OCI-M2 (cell line): ENCODE results near the gene METTL2A.
"Not testable (repeated sequence)": the region's sequence is repeated elsewhere in the genome, so short reads cannot be mapped to it uniquely, and the experiment has no call there.

Experiments used
- DNase-seq: peaks from one replicate; lab custom pipeline; 2025; ENCODE audit not compliant: unreplicated experiment; lab: John Stamatoyannopoulos, UW

The METTL2A gene, protein sequence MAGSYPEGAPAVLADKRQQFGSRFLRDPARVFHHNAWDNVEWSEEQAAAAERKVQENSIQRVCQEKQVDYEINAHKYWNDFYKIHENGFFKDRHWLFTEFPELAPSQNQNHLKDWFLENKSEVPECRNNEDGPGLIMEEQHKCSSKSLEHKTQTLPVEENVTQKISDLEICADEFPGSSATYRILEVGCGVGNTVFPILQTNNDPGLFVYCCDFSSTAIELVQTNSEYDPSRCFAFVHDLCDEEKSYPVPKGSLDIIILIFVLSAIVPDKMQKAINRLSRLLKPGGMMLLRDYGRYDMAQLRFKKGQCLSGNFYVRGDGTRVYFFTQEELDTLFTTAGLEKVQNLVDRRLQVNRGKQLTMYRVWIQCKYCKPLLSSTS

DNA sequence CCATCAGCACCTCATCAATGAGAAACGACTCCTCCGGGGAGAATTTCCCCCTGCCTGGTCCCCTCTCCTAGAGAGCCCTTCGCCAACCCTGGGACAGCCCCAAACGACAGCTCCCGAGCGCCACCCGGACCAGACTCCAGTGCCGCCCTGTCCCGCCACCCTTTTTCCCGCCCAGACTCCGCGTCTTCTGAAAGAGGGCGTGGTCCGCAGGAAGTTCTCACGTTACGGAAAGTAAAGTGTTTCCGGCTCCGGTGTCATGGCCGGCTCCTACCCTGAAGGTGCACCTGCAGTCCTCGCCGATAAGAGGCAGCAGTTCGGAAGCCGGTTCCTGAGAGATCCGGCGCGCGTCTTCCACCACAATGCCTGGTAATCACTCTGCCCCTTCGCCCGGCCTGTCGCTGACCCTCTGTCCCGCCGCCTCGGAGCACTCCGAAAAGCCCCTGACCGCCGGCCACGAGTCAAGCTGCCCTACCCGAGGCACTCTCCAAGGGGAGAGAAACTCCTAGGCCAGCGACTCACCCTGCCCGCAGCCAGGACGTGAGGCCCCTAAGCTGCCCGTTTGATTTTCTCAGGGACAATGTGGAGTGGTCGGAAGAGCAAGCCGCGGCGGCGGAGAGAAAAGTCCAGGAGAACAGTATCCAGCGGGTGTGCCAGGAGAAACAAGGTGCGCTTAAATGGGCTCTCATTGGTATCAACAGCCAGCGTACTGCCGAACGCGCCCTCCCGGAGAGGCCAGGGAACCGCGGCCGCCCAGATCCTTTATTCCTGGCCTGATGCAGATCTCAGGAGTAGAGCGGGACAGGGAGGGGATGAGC, at the start of gene METTL2A:
METTL2A (plus strand) TSS at position 251 of the 815 bp plus-strand sequence; CDS start at position 257, 6 bp downstream.
- peak; percentile 59 for DNase-seq

DNA sequence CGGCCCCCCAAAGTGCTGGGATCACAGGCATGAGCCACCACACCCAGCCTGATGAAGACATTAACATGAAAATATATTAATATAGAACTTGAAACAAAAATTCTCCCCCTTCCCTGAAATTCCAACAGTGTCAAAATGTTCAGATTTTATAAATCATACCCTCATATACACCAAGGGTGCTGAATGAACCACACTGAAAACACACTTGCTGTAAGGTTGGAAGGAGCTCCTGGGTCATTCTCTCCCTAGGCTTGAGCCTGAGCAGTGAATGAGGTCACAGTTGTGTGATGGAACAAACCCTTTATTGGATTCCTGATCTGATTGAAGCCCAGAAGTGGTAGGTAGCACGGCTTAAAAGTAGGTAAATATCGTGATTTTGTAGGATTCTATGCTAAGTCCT, 43.4 kb upstream of the METTL2A start, which contains the start of gene EFCAB3:
EFCAB3 (plus strand) TSS at position 301 of the 400 bp plus-strand sequence. CDS start 2,427 bp downstream, outside the sequence.
- no peak for DNase-seq

DNA sequence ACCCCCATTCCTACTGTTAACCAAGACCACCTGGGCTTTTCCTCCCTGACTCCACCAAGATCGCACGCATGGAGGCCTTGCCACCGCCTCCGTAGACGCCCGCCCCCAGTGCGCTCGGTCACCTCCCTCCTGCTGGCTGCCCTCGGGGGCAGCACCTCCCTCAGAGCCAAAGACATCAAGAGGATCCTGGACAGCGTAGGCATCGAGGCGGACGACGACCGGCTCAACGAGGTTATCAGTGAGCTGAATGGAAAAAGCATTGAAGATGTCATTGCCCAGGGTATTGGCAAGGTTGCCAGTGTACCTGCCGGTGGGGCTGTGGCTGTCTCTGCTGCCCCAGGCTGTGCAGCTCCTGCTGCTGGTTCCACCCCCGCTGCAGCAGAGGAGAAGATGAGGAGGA, 42.1 kb upstream of the METTL2A start:
- DNase-seq, result no peak

DNA sequence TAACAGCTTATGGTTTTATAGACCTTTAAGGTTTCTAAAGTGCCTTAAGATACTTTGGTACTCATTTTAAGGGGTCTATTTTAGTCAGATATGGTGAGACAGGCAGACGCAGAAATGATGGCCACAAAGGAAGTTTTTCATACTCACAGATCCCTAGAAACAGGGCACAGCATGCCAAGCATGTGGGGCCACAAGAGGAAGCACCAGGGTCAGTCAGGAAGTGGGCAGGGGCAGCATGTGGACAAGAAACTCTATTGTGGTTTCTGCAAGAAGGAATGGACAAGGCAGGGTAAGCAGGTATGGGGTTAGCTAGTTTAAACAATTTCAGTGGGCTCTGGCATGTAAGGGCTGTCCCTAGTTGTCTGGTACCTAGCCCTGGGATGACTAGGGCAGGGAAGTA, 34.8 kb upstream of the METTL2A start:
- no peak for DNase-seq

DNA sequence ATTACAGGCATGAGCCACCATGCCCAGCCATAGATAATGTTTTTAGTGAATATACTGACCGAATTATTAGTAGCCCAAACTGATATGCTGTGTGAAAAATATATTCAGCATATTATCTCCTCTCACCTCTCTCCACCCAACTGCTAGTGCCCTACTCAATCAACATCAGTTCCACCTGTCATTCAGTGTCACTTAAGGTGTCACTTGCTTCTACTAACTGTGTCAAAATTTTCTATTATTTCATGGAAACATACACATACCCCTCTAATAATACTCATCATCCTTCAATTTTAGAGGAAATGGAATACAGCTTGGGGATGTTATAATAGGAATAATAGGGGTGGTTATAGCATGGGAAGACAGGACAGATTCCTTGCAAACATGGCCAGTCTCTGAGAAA, 30.8 kb upstream of the METTL2A start:
- DNase-seq, result no peak

DNA sequence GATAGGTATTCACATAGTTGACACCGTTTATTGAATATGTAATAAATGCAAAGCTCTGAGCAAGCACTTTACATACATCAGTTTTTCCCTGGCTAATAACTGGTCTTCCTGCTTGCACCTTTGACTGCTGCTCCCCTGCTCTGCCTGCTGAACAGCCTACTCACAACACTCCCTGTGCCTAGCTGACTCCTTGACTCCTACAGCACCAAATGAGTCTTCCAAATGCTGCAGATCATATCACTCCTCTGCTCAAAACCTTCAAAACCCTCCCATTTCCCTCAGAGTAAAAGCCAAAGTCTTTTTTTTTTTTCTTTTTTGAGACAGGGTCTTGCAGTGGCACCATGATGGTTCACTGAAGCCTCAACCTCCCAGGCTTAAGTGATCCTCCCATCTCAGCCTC, 24.8 kb upstream of the METTL2A start:
- no peak for DNase-seq

DNA sequence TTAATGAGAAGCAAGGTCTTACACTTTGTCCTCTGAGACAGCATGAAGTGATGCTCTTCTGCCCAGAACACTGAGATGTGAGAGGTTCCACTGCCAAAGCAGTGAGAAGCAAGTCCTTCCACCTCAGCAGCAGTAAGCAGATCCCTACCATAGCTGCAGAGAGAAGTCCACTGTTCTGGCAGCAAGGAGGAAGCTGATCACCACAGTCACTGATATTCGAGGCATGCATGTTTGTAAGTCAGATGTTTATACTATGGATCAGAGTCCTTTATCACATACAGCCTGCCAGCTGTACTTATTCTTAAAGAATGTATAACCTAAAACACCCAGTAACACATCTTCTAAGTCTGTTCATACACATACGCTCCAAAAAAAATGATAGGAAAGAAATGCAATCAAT, 18.2 kb upstream of the METTL2A start:
- DNase-seq, result no peak

DNA sequence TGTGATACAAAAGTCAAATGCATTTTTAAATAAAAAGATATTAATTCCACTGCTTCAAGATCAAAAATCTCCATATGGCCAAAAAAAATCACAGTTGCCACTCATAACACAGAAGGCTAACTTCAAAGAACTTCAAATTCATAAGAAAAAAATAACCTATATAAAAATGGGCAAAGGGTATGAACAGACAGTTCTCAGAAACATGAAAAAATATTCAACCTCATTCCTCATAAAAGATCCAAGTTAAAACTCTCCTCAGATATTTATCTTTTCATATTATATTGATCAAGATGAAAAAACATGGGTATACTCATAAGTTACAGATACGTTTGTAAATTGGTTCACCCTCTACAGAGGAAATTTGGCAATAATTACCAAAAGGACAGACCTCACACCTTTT, 10.6 kb upstream of the METTL2A start:
- DNase-seq, result not testable (repeated sequence)

DNA sequence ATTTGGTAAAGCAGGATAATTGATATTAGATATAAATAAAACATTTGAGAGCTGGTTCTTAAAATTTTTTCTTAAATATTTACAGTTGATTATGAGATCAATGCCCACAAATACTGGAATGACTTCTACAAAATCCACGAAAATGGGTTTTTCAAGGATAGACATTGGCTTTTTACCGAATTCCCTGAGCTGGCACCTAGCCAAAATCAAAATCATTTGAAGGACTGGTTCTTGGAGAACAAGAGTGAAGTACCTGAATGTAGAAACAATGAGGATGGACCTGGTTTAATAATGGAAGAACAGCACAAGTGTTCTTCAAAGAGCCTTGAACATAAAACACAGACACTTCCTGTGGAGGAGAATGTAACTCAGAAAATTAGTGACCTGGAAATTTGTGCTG, 2.5 kb downstream of the METTL2A start:
- not testable (repeated sequence) for DNase-seq

DNA sequence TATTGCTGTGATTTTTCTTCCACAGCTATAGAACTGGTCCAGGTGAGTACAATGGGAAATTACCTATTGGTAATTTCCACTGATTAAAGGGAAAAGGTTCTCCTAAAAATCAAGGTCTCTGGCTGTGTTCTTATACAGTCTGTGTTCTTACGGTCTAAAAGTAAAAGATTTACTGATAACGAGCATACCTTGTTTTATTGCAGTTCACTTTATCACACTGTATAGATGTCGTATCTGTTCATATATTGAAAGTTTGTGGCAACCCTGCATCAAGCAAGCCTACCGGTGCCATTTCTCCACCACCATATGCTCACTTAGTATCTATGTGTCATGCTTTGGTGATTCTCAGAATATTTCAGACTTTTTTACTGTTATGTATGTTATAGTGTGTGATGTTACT, 11.6 kb downstream of the METTL2A start:
- DNase-seq, result not testable (repeated sequence)

DNA sequence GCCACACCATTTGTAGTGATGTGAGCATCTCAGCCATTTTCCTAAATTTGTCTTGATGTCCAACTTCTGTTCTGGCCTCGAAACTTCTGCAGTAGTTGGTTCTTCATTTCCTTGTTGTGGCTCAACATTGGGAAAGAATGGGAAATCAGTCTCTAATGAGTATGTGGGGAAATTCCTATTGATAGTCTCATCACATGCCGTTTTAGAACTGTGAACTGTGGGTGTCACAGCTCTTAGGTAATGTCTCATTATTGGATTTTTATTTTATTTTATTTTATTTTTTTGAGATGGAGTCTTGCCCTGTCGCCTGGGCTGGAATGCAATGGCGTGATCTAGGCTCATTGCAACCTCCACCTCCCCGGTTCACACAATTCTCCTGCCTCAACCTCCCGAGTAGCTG, 17.5 kb downstream of the METTL2A start:
- not testable (repeated sequence) for DNase-seq

DNA sequence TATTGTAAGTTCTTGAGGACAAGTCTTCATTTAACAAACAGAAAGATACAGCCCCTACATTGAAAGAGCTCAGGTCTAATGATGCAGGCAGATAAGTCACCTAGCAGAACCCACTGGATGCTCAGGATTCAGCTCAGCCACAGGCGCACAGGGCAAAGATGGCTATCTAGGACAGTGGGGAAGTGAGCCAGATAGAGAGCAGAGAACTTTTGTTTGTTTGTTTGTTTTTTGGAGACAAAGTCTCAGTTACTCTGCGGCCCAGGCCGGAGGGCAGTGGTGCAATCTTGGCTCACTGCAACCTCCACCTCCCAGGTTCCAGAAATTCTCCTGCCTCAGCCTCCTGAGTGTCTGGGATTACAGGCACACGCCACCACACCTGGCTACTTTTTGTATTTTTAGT, 20.4 kb downstream of the METTL2A start:
- DNase-seq, result no peak

DNA sequence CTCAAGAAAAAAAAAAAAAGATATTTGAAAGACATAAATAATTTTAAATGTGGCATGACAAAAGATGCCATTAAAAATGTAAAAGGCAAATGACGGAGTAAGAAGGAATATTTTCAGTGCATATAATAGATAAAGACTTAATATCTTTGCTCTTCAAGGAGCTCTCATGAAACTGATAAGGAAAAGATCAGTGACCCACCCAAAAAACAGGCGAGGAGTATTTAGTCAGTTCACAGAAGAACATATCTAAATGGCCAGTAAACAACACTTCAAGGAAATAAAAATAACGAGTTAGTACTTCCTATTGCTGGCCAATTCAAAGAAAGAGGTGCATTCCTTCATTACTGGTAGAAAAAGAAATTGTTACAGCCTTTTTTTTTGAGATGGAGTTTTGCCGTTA, 22.1 kb downstream of the METTL2A start:
- DNase-seq, result not testable (repeated sequence)

DNA sequence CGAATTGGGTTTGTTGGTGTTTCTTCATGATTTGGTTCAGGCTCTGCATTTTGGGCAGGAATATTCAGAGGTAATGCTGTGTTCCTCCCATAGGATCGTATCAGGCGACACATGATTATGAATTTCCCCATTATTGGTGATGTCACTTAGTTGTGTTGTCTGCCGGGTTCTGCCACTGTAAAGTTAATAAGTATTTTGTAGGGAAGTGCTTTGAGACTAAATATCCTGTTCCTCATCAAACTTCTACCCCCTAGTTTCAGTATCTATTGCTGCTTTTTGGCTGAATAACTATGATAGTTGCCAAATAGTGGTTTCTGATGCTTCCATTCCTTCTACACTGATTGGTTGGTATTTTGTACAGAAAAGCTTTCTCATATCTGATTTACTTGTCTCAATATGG, 28.5 kb downstream of the METTL2A start:
- DNase-seq, result not testable (repeated sequence)

DNA sequence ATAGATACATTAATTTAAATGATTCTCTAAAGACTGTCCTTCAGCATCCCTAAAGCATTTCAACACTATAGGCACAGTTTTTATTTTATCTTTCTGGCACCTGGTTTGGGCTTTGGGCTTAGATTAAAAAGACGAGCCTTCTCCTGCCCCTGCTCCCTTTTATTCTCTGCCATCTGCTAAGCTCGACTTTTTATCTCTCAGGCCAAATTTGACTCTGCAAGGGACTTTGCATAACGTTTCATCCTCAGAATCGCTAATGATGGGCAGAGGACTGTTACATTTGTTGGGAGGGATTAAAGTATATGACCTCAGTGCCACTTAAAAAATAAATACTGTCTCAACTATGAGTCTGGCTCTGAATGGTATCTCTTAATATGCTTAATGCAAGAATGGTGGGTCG, 29.3 kb downstream of the METTL2A start:
- DNase-seq, result not testable (repeated sequence)

DNA sequence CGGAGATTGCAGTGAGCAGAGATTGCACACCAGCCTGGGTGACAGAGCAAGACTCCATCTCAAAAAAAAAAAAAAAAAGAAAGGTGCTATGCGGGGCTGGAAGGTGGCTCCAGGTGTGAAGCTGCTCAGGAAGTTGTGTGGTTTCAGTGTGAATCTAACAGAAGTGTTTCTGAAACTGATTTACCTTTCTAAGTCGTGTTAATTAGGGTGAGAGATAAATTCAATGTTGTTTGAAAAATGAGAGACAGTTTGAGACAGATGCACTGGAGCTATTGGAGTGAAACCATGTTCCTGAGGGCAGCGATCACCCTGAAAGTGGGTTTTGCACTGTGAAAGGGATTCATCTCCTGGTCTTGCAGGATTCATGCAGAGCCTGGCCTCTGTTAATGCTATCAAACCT, 30.0 kb downstream of the METTL2A start:
- not testable (repeated sequence) for DNase-seq

DNA sequence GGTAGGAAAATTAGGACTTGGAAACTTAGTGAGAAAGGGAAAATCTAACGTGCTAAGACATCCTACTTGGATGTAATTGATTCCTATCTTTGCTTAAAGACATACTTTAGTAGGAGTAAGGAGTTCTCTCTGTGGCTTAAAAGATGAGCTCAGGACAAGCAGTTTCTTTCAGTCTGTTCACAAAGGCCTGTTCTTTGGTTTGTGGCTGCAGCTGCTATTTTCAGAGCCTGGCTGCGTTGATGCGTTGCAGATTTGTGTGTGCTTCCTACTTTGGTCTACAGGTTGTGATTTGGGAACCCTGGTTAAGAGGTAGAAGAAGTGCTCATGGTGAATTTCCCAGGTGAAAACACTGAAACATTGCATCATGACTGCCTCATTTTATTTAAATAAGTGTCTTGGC, 30.4 kb downstream of the METTL2A start:
- DNase-seq, result not testable (repeated sequence)

DNA sequence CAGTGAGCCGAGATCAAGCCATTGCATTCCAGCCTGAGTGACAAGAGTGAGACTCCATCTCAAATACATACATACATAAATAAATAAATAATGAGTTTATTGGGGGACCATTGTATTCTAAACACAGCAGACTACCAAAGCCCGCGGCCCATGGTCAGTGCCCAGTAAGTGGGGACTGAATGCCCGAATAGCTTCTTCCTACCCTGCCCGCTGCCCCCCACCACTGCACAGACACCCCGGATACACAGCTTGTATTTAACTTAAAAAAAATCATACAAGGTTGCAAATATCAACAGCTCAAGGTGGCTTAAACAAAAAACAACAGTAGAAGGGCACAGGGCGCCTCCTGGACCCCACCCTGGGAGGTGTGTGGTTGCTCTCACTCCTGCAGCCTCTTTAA, 32.3 kb downstream of the METTL2A start:
- DNase-seq, result no peak

DNA sequence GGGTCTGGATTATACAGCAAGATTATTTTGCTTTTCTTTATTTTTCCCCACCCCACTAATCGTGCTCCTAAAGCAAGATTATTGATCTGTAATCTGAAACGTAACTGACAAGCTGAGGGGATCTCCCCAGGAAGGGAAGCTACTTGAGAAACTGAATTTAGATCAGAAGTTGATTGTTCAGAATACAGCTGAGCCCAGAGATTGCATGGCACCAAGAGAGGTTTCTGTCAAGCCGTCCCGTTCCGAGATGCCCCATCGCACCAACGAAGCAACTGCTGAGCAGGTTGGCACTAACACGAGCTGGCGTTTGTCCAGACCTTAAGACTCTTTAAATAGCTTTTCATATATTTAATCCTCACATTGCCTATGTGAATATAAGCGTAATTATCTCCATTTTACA, 34.8 kb downstream of the METTL2A start:
- not testable (repeated sequence) for DNase-seq

DNA sequence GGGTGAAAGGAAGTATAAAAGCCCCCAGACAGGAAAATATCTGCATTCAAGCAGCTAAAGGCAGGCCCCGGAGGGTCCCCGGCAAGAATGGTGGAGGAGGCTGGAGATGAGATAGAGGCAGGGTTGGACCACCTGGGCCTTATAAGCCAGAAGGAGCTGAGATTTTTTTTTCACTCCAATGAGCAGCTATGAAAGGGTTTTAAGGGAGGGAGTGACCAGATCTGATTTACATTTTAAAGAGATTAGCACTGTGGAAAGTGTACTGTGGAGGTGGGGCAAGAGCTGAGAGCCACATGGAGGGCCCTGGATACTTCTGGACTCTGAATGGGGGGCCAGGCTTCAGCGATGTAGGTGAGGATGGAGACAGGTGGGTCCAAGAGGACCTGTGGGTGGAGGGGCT, 40.7 kb downstream of the METTL2A start:
- not testable (repeated sequence) for DNase-seq

DNA sequence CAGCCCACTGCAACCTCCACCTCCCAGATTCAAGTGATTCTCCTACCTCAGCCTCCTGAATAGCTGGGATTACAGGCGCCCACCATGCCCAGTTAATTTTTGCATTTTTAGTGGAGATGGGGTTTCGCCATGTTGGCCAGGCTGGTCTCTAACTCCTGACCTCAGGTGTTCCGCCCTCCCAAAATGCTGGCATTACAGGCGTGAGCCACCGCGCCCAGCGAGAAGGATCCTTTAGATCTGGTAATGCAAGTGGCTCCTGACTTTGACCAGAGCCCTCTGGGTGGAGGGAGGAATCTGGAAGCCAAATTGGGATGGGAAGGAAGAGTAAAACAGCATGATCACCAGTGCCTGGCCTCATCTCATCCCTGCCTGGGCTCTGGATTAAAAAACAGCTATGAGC, 41.6 kb downstream of the METTL2A start:
- not testable (repeated sequence) for DNase-seq
